OCI-M2 (cell line): ENCODE data around the gene IL21.

Experiments
- DNase-seq: peaks from one replicate; lab custom pipeline; 2025; ENCODE audit not compliant: unreplicated experiment; lab: John Stamatoyannopoulos, UW

The IL21 gene

DNA sequence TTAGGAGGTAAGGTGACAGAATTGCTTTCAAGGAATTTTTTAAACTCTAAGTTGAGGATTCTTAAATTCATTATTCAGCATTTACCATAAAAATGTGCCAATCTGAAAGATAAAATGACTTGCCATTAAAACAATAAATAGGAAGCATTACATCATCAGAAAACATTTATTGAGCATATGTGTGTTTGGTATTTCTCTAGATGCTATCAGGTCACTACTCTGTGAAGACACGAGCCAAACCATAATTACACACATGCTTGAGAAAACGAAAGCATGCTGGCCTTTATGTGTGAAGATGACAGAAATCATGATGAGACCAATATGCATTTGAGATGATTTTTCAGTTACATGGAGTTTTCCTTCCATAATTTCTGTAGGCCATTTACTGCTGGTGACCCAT lies 12.3 kb upstream of the IL21 start:
- DNase-seq: no peak

DNA sequence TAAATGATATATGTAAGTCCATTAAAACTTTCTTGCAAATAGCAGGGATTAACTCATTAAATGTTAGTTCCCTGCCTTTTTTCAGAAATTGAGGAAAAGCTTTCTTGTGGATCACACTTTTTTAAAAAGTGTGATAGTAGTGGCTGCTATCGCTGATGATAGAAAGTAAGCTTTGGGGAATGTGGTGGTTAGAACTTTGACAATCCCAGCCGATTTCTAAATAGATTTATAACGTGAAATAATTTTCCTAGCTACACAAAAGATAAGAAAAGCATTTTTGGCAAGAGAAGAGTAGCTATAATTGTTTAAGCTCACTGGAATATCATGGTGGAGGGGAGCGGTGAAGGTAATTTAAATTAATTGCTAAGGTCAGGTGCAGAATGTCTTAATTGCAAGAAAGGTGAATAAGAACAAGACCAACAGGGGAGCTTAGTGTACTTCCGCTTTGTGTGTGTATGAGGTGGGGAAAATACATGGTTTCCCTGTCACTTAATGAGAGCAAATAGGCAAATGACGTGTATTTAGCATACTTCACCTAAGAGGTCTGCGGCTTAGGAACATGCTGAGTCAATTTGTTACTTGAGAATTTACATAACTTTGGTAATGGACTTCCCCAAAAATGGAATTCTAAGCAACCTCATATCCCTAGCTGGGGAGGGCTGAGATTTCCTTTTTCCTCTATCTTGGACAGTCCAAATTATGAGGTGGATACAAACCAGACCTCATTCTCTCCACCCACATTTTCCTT lies 11.7 kb upstream of the IL21 start:
- DNase-seq: no peak

DNA sequence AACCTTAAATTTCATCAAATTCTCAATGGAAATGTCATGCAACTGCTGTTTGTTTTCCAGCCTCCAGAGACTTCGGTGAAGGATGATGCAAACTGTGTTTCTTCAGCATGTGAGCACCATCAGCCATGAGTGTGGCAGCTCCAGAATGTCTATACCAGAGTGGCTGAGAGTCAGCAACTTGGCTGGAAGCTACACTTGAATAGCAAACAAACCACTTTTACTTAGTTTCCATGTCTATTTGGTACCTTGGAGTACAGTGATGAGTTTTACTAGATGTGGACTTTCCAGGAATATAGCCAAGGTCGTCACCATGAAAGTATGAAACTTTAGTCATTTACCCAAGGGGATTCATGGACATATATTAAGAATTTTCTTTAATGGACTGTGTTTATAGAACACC lies 4.3 kb upstream of the IL21 start:
- no peak for DNase-seq

DNA sequence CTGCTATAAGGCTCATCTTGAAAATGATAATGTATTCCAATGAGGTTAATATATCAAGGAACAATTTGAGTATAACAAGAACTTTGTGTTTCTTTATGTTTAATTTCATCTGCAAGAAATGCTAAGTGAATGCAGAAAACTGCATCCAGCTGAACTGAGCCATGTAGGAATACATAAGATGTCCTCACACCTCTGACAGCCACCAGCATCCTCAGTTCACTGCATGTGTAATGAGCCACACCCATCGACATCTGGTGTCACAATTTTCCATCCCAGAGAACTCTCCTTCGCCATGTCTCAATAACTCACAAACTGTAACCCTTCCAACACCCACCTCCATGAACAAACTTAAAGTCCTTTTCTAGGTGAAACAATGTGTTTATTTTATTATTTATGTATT lies 3.3 kb upstream of the IL21 start:
- no peak for DNase-seq

DNA sequence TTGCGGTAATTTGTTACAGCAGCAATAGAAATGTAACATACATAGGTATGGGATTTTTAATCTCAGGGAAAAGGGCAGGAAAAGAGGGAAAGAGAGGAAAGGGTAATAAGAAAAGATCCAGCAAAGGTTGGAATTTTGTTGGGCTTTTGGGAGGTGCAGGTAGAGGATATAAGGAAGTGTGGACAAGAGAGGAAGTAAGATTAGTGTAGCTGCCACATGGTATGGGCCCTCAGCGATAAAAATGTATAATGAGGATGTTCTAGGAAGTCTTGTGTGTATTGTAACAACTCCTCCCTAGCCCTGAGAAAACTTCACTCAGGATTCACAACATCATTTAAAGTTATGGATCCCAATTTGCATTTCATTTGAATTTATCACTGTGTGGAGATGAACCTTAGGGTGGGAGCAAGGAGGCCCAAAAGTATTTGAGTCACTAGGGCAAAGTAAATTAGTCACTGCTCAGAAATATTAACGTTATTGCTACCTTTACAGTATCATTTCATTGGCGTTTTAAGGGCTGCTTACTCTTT lies 2.8 kb upstream of the IL21 start:
- DNase-seq: no peak

DNA sequence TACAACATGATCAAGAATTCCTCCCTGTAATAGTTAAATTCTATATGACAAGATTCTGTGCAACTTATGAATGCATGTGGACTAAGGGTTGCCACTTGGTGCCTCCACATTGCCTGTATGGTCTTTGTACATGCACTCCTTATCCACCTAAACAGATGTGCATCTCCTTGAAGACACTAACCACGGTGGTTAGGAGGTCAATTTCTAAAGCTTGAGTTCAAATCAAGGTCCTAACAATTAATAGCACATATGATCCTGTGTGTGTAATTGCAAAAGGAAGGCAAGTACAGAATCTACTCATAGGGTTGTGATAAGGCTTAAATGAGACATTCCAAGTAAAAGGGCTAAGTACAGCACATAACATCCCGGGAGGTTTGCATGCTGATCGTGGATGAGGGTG lies 1.5 kb upstream of the IL21 start:
- DNase-seq: no peak

DNA sequence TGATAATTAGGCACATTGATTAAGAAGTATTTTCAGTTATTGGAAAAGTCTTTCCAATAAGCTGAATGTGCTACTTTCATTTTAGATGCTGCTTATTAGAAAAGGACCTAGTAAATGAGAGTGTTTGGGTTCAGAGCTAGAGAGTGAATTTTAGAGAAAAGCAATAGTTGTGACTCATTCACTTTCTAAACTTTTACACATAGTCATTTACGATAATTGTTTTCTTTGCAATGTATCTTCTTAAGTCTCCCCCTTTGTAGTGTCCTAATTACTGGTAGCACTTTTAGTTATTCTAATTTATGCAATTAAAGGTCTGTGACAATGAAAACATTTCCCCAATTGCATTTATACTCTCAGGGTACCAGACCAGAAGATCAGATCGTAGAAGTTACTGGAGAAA lies 1.3 kb downstream of the IL21 start:
- no peak for DNase-seq

DNA sequence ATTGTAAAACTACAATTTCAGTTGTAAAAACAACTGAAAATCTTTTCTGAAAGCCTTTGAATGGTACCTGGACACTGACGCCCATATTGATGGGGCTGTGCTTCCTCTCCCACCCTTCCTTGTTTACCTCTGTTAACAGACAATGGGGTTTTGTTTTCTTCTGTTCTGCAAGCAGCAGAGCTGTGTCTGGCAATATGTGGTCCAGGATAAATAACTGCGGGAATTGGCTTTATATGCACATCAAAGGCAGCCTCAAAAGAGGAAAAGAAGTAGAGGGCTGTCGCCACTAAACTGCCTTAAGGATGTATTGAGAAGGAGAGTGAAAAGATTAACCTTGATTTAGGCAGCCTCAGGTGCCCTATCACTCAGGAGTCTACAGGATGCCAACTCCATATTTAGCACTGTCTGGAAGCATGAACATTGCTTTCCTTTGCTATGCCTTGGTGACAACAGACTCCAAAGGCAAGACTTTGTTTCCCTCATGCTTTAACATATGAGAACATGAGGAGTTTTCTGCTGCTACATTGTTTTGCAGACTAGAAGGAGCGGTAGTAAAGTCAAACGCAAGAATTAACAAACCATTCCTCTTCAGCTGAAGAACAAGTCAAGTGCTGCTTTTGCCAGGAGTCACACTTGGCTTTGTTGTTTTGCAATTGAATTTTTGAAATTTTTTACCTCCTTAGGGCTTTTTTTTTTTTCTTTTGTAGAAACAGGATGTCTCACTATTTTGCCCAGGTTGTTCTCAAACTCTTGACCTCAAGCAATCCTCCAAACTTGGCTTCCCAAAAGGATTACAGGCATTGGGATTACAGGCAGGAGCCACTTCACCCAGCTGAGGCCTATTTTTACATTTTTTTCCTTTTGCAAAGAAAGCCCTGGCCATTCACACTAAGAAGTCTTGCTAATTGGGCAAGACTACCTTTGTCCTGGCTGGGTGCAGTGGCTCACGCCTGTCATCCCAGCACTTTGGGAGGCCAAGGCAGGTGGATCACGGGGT lies 3.0 kb downstream of the IL21 start:
- DNase-seq: no peak

DNA sequence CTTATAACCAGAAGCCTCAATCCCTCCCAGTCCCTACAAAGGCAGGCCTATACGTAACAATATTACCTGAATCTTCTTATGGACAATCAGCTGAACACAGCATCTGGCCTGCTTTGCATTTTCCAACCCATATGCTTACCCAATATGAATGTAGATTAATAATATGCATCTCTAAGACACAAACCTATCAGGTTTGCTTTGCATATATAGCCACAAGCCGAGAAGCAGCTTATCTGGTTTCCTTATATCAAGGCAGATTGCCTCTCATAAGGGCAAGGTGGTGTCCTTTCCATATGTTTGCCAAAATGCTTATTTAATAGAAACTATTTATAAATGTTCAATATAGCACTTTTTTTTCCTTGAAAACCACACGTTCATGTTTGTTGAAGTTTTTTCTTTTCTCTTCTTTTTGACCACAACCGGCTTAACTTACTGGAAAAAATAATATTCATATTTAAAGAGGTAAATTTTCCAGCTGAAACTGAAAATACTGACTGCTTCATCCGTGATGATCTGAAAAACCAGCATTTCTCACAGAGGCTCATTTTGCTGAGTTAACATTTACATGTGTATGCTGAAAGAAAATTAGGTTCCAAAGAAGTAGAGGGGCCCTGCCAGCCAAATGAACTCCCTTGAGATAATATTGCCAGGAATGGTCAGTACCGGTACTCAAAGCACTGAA lies 3.8 kb downstream of the IL21 start:
- no peak for DNase-seq

DNA sequence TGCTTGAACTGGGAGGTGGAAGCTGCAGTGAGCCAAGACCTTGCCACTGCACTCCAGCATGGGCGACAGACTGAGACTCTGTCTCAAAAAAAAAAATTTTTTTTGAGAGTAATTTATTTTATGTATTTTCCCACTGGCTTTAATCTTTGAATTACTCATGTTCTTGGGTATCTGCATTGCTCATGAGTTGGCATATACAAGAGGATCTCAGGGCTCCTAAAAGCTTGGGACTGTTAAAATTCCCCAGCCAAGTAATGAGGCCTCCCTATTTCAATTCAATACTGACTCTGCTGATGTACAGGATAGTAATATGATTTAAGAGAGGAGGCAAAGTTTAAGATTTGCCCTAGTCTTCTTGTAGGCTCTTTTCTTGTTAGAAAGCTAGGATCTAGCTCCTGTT lies 6.2 kb downstream of the IL21 start:
- DNase-seq: no peak

DNA sequence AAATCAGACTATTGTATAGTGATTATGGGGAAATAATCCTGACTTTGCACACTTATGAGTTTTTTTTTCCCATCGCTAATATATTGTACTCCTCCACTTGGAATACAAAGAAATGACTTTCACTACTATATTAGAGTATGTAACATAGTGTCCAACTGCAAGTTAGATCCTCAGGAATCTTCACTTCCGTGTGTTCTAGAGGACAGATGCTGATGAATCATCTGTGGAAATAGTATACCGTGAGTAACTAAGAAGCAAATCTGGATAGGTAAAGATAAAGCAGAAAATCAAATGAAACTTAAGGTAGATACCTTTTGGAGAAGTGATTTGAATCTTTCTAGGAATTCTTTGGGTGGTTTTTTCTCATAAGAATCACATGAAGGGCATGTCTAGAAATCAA lies 8.3 kb downstream of the IL21 start:
- no peak for DNase-seq

DNA sequence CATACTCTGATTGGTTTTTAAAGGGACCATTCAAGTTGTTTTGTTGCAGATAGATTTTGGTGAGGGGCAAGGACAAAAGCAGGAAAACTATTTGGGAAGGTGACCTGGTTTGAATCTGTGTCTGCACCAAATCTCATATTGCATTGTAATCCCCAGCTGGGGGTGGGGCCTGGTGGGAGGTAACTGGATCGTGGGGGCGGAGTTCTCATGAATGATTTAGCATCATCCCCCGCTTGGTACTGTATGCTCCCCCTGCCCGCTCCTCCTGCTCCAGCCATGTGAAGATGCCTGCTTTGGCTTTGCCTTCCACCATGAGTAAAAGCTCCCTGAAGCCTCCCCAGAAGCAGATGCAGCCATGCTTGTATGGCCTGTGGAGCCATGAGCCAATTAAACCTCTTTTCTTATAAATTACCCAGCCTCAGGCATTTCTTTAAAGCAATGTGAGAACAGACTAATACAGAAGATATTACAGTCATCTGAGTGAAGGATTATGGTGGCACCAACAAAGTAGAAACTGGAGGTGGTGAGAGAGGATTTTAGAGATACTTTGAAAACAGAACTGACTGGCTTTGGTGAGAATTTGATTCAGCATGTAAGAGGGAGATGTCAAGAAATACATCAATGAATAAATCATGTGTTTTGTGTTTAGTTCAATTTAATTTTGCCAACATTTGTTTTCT lies 14.4 kb downstream of the IL21 start:
- no peak for DNase-seq

DNA sequence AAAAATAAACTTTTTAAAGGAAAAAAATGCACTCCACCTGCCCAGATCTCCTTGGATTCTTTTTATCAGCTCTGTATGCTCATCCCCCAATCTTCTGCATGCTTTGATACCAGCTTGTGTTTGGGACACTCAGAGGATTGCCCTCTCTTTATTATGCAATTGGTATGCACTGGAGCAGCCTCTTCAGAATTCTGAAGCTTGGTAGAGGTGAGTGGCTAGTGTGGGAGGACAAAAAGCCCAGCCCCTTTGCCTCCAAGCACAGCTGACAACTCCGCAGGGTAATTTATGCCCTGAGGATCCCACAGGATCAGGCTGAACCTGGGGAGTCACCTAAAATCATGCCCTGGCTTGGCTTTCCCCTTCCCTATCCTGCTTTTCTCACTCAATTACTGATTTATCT lies 16.7 kb downstream of the IL21 start:
- DNase-seq: no peak

DNA sequence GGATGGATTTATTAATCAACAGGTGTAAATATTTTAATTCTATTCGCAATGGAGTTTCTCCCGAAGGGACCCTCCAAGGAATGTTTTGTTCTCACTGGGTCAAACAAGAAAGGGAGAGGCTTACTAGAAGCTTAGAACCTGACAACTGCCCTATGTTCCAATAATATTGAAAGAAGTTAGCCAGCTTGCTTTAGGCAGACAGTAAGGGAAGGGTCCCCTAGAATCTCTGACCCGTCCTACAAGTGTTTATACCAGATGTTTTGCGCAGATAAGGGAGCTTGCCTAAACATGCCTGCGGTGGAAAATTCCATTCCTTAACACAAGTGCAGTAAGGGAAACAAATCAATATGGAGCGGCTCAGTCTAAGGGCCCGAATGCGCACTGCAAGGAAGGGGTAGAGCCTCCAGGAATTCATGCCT lies 17.7 kb downstream of the IL21 start:
- no peak for DNase-seq

DNA sequence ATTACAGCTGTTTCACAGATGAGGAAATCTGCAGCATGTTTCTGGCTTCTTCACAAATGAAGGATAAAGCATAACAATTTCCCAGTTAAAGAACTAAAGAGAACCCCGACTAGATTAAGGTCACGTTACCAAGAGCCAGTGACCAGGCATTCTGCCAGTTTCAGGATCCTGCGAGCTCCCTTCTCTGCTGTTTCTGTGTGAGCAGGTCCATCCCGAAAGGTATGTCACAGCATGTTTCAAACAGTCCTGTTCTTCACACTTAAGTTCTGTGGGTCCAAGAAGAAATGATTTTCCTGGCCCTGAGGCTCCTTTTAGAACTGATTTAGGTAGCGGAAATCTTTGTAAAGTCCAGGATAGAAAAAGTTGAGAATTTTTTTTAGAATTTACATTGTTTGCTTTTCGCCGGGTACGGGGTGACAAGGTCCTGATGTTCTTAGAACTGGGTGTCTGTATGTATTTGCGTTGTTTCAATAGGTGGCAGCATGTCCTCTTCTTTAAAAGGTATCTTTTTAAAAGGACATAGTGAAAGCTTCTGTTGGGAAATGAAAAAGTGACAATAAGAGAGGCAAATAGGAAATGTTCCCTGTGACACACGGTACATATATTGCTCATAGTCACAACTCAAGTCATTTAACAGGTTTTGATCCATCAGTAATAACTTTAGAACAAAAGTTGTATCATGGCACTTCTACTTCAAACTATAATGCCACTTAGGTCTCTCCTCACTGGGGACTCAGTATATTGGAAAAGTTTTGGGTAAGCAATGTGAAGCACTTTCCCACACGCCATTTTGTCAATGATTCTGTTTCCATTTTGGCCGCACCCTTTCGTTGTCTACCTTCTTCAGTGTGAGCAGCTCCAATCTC lies 18.4 kb downstream of the IL21 start:
- DNase-seq: peak; percentile 19

DNA sequence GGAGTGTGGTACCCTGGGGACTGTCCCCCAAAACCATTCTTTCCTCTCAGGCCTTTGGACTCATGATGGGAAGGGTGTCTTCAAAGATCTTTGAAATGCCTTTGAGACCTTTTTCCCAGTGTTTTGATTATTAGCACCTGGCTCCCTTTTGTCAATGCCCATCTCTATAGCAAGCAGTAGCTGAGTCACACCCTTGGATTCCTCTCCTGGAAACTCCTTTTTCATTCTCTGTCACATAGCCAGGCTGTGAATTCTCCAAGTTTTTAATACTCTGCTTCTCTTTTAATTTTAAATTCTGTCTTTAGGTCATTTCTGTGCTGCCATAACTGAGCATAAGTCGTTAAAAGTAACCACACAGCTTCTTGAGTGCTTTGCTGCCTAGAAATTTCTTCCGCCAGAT lies 29.7 kb downstream of the IL21 start:
- no peak for DNase-seq

DNA sequence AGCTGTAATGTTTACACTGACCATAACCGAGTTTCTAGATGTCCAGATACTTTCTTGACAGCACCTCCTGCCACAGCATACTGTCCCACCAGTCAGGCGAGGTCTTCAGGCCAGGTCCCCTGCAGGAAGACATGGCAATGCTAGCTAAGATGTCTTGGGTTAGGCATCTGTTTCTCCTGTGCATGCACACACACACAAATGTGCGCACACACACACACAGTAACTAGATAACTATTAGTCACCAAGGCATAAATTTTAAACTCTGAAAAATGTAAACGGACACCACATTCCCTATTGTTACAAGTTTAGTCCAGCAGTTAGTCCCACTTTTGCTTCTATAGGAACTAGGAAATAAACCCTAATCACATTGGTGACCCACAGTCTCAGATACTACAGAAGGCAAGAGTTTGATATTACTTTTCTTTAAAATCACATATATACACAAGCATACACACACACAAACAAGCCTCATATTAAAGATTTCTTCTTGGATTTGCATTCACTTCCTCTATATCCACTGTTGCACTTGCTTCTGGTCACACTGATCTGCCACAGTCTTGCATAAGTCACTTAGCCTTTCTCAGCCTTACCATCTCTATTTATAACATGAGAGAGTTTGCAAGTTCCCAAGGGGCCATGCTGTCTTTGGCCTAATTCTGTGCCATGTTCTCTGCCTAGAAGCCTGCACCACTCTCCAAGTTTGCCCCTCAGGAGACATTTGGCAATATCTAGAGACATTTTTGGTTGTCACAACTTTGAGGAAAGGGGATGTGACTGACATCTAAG lies 32.2 kb downstream of the IL21 start:
- no peak for DNase-seq

DNA sequence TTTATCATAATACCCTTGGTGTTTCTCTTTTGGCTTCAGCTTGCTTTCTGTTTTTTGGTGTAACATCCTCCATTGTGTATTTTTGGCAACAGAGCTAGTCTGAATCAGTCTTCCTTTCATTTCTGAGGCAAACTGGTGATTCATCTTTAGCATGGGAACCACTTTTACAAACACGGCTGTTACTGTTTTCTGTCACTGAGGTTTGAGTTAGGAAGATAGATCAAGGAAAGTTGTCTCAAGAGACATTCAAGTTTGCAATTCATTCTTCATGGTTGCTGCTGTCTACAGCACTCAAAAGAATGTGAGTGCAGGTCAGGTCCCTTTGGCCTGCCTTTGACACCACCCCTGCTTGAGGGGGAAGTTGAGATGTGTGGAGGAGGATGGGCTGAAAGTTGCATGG lies 36.3 kb downstream of the IL21 start:
- DNase-seq: no peak

DNA sequence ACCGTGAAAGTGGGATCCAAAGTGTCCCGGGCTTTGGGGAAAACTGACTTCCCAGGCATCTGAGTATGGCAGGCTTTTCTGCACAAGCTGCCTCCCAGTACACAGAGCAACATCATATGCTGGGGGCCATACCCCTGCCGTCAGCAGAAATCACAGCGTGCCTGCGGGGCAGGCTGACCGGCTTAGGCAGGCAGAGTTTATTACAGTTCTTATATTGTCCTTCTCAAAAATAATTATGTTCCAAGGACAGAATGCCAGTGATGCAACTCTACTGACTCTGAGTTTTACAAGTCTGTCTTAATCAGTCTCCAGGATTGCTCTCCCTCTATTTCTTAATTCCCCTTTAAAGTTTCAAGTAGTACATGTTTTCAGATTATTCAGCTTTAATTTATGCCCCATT lies 37.0 kb downstream of the IL21 start:
- DNase-seq: no peak
